Endothelial cell of umbilical vein (primary cell): ENCODE measurements around the gene LRRC74B. TPM values are rescaled to one million over a fixed set of nuclear protein-coding genes. Genes with fewer than 3 reads are reported as not detected.

Experiments
- BruUV-seq: library from RNA; stranded (reverse); fragments of 400-500 nt; replicated peaks from 2 replicates; lab custom pipeline; 2021; lab: Mats Ljungman, UMichigan
- CTCF ChIA-PET: fragments of 300-600, 350-600 bp; sonication (Branson Sonifier 250); formaldehyde crosslinking; loops from one replicate; lab custom pipeline; 2021; ENCODE audit warnings: antibody characterized with exemption, inconsistent platforms; lab: Charles Lee
- POLR2A ChIA-PET: fragments of 300-600, 350-600 bp; sonication (Branson Sonifier 250); formaldehyde crosslinking; loops from one replicate; lab custom pipeline; 2021; ENCODE audit warnings: antibody characterized with exemption, inconsistent platforms; lab: Charles Lee
- DNase-seq: peaks from one replicate; pipeline ENCODE4 v3.0.0-alpha.2; 2011; ENCODE audit warnings: low read depth, low spot score
- FAIRE-seq: peaks from 2 replicates; lab custom pipeline; 2011; peaks lifted over from hg19 to GRCh38; lab: Jason Lieb, UNC
- H2AFZ ChIP-seq: 2 replicates; pipeline ENCODE4 v1.6.0; 2012; ENCODE audit warnings: low read depth, low read length, control low read depth, inconsistent platforms
- H3K27ac ChIP-seq: 2 replicates; pipeline ENCODE4 v1.5.1; 2011; ENCODE audit warnings: low read depth, mild to moderate bottlenecking, control low read depth, low read length, moderate library complexity; ENCODE audit not compliant: insufficient read depth
- H3K27me3 ChIP-seq, 2 experiments: 2 replicates each; pipeline versions ENCODE4 v1.6.0 to v1.6.1; 2011; ENCODE audit warnings: low read length in 2 of 2, mixed read lengths in 1 of 2; ENCODE audit not compliant: control insufficient read depth in 2 of 2, insufficient read depth in 2 of 2
- H3K36me3 ChIP-seq, 2 experiments: 2 replicates in 1 of 2; 3 replicates in 1 of 2; pipeline ENCODE4 v1.5.1; 2011; ENCODE audit warnings: low read length in 2 of 2, mild to moderate bottlenecking in 1 of 2, moderate library complexity in 1 of 2; ENCODE audit not compliant: control insufficient read depth in 2 of 2, insufficient read depth in 2 of 2; ENCODE audit errors: extremely low read depth in 1 of 2
- H3K4me1 ChIP-seq: 3 replicates; pipeline ENCODE4 v1.5.1; 2011; ENCODE audit warnings: mild to moderate bottlenecking, low read length; ENCODE audit not compliant: control insufficient read depth, insufficient read depth; ENCODE audit errors: extremely low read depth
- H3K4me2 ChIP-seq: 2 replicates; pipeline ENCODE4 v1.6.1; 2011; ENCODE audit warnings: low read length, control low read depth, mixed read lengths; ENCODE audit not compliant: insufficient read depth
- H3K4me3 ChIP-seq, 3 experiments: fragments of 200-600 bp in 1 of 3; sonication (generic), shearing (Covaris generic) in 1 of 3; replicated peaks in 1 of 3; 2 replicates each; pipeline ENCODE4 v1.5.1; 2011 to 2016; ENCODE audit warnings: control low read depth in 3 of 3, low read length in 3 of 3, mild to moderate bottlenecking in 2 of 3, inconsistent platforms in 1 of 3, low read depth in 1 of 3, moderate library complexity in 1 of 3; ENCODE audit not compliant: insufficient read depth in 1 of 3
- H3K79me2 ChIP-seq: 2 replicates; pipeline ENCODE4 v1.6.0; 2012; ENCODE audit warnings: low read length, inconsistent platforms; ENCODE audit not compliant: control insufficient read depth, insufficient read depth
- H3K9ac ChIP-seq: replicated peaks from 2 replicates; pipeline ENCODE3; 2011; ENCODE audit warnings: low read length, control low read depth; ENCODE audit not compliant: insufficient read depth; ENCODE audit errors: extremely low read depth
- H3K9me1 ChIP-seq: replicated peaks from 3 replicates; pipeline ENCODE4 v1.6.0; 2011; ENCODE audit warnings: mild to moderate bottlenecking, low read length; ENCODE audit not compliant: control insufficient read depth, insufficient read depth; ENCODE audit errors: extremely low read depth
- H3K9me3 ChIP-seq: replicated peaks from 2 replicates; pipeline ENCODE4 v1.5.1; 2012; ENCODE audit warnings: low read length, inconsistent platforms; ENCODE audit not compliant: control insufficient read depth, insufficient read depth
- H4K20me1 ChIP-seq: replicated peaks from 2 replicates; pipeline ENCODE3; 2011; ENCODE audit warnings: mild to moderate bottlenecking, low read length; ENCODE audit not compliant: control insufficient read depth, insufficient read depth; ENCODE audit errors: extremely low read depth
- EZH2 ChIP-seq: IDR thresholded peaks from 2 replicates; pipeline ENCODE4 v1.6.1; 2012; ENCODE audit warnings: borderline replicate concordance, low read depth, mild to moderate bottlenecking, moderate library complexity, low read length, inconsistent platforms; ENCODE audit not compliant: severe bottlenecking
- FOS ChIP-seq: IDR thresholded peaks from 2 replicates; pipeline ENCODE4 v1.6.1; 2011; ENCODE audit warnings: mild to moderate bottlenecking, low read length, moderate library complexity, borderline replicate concordance; ENCODE audit not compliant: insufficient read depth
- GATA2 ChIP-seq: IDR thresholded peaks from 2 replicates; pipeline ENCODE4 v1.7.0; 2011; ENCODE audit warnings: low read depth, mild to moderate bottlenecking, moderate library complexity, mixed read lengths, low read length; ENCODE audit not compliant: insufficient read length, insufficient read depth
- JUN ChIP-seq: IDR thresholded peaks from 2 replicates; pipeline ENCODE4 v1.6.1; 2011; ENCODE audit warnings: borderline replicate concordance, low read depth; ENCODE audit not compliant: insufficient read length, insufficient read depth
- MAX ChIP-seq: IDR thresholded peaks from 2 replicates; pipeline ENCODE4 v1.6.1; 2011; ENCODE audit not compliant: insufficient read depth, insufficient read length
- MYC ChIP-seq: IDR thresholded peaks from one replicate; pipeline ENCODE4 v1.6.1; 2011; ENCODE audit warnings: mild to moderate bottlenecking, low read depth, low read length
- POLR2A ChIP-seq: IDR thresholded peaks from 2 replicates; pipeline ENCODE4 v1.6.1; 2012; ENCODE audit warnings: low read depth, mild to moderate bottlenecking, control low read depth, low read length
- POLR2AphosphoS5 ChIP-seq: IDR thresholded peaks from 2 replicates; pipeline ENCODE4 v1.6.1; 2012; ENCODE audit warnings: low read depth, mild to moderate bottlenecking, control low read depth, low read length, moderate library complexity; ENCODE audit not compliant: insufficient read depth
- dilution Hi-C: fragments of 300-500 bp; cut with MboI; formaldehyde crosslinking; loops from one replicate; pipeline ENCODE4 v1.15.0; 2019; ENCODE audit warnings: low sequenced_read_pairs; ENCODE audit not compliant: extremely low pct_ligation_motif_present
- intact Hi-C: fragments of 100-400 bp; cut with micrococcal nuclease; formaldehyde crosslinking; loops from one replicate; pipeline ENCODE4 v1.10.0; 2022
- polyA plus RNA-seq, 4 experiments: library from polyadenylated mRNA; depleted of rRNA in 3 of 4; stranded (reverse) in 3 of 4; unstranded in 1 of 4; fragments of >200 nt; gene quantifications; 2 replicates each; pipeline versions ENCODE4 v1.2.1 to v1.2.3, GENCODE V29; 2011 to 2012; ENCODE audit warnings: missing spikeins in 1 of 4
- total RNA-seq: library from RNA; stranded (reverse); gene quantifications from 2 replicates; pipeline ENCODE4 v1.2.3, GENCODE V29; 2021
- TF ChIP-seq, protein P1 (sequence below), 2 donors: IDR thresholded peaks; 1 replicate in 1 of 2; 2 replicates in 1 of 2; pipeline ENCODE4 v1.5.1; 2011; ENCODE audit warnings: low read length in 2 of 2, mild to moderate bottlenecking in 2 of 2, moderate library complexity in 2 of 2, control low read depth in 1 of 2, inconsistent platforms in 1 of 2, low read depth in 1 of 2; ENCODE audit not compliant: insufficient read depth in 1 of 2; ENCODE audit errors: extremely low read depth in 1 of 2

Gene LRRC74B
- total and polyA plus RNA-seq, 2 donors (not counting 3 experiments of a cell fraction or from before 2014, with no cell fraction given), result not detected

GRCh38 chr22:21067075-21067900, 21.5 kb downstream of the LRRC74B start:
- intact Hi-C loops, result no loop called here
- no TSS peak for BruUV-seq
- Histone ChIP-seq H3K4me2 (no peak overlapping the region), H3K4me3 (no peak overlapping the region), H3K9me3 (no peaks in the 10 kb centered on the region), H3K27ac (no peak overlapping the region), H3K4me1 (no peaks in the 10 kb centered on the region), H3K36me3 (no peaks in the 10 kb centered on the region), H3K9ac (no peak overlapping the region), H3K9me1 (no peaks in the 10 kb centered on the region), H2AFZ (no peak overlapping the region), H3K27me3 (no peaks in the 10 kb centered on the region), H4K20me1 (no peaks in the 10 kb centered on the region), H3K79me2 (no peaks in the 10 kb centered on the region)
- no peak for TF ChIP-seq MYC
- TF ChIP-seq JUN, result no peak
- no peak for TF ChIP-seq POLR2A
- TF ChIP-seq FOS, result no peak
- no peak for TF ChIP-seq EZH2
- TF ChIP-seq MAX, result no peak
- TF ChIP-seq, protein P1, sequence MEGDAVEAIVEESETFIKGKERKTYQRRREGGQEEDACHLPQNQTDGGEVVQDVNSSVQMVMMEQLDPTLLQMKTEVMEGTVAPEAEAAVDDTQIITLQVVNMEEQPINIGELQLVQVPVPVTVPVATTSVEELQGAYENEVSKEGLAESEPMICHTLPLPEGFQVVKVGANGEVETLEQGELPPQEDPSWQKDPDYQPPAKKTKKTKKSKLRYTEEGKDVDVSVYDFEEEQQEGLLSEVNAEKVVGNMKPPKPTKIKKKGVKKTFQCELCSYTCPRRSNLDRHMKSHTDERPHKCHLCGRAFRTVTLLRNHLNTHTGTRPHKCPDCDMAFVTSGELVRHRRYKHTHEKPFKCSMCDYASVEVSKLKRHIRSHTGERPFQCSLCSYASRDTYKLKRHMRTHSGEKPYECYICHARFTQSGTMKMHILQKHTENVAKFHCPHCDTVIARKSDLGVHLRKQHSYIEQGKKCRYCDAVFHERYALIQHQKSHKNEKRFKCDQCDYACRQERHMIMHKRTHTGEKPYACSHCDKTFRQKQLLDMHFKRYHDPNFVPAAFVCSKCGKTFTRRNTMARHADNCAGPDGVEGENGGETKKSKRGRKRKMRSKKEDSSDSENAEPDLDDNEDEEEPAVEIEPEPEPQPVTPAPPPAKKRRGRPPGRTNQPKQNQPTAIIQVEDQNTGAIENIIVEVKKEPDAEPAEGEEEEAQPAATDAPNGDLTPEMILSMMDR (IDR thresholded peaks at IDR 0.05; ENCODE audit: extremely low read depth in 1 of 2, insufficient read depth in 1 of 2, low read depth in 1 of 2, low read length in 2 of 2), result no peak
- TF ChIP-seq POLR2AphosphoS5, result no peak
- no peak for TF ChIP-seq GATA2
- ChIA-PET CTCF (no interaction called here), POLR2A (no interaction called here)
- no peak for FAIRE-seq
- dilution Hi-C loops, result no loop called here
- no peak for DNase-seq
